Right cardiac atrium (tissue), 5 donors: ENCODE results near the gene CNTN1. TPM values are rescaled to one million over a fixed set of nuclear protein-coding genes. Genes with fewer than 3 reads are reported as not detected.

Experiments used
- ATAC-seq, 2 donors: fragments of 200-7000 bp; cut with Tn5 transposase; one replicate each; pipeline versions ENCODE4 v1.8.0 to v1.9.1; 2020; ENCODE audit warnings: moderate library complexity in 2 of 2, mild to moderate bottlenecking in 1 of 2
- DNase-seq, 3 donors: peaks; one replicate each; pipeline ENCODE4 v3.0.0-alpha.2; 2020
- H3K27ac ChIP-seq: one replicate; pipeline ENCODE4 v1.5.1; 2013; ENCODE audit warnings: mild to moderate bottlenecking, low read length, control low read depth, moderate library complexity
- H3K27me3 ChIP-seq: one replicate; pipeline ENCODE4 v1.6.1; 2013; ENCODE audit not compliant: control insufficient read depth, insufficient read depth
- H3K4me1 ChIP-seq: one replicate; pipeline ENCODE4 v1.6.1; 2013; ENCODE audit warnings: low read length; ENCODE audit not compliant: control insufficient read depth, insufficient read depth
- H3K4me3 ChIP-seq: one replicate; pipeline ENCODE4 v1.5.1; 2013; ENCODE audit warnings: low read length, control low read depth
- H3K9me3 ChIP-seq: one replicate; pipeline ENCODE4 v1.6.1; 2013; ENCODE audit warnings: low read length; ENCODE audit not compliant: control insufficient read depth
- WGBS: extraction: QIAGEN DNeasy Blood & Tissue Kit; methylation state at CpG from one replicate; pipeline ENCODE4 v1.1.7; 2013; 5-methylcytosine and 5-hydroxymethylcytosine counted together
- intact Hi-C, 4 donors: fragments of 100-400 bp; cut with DNase I; formaldehyde crosslinking; loops; one replicate each; pipeline versions ENCODE4 v1.11.0 to v1.14.0; 2022 to 2023
- polyA plus RNA-seq: library from polyadenylated mRNA; stranded (reverse); fragments of 200-250 nt; gene quantifications from one replicate; pipeline ENCODE4 v1.2.3, GENCODE V29; 2013
- total RNA-seq, 4 donors: library from RNA; stranded (reverse); fragmentation: NEBNext Ultra II Directional; extraction: Animal tissue kit (Norgen Biotek cat#: 25700); gene quantifications; one replicate each; pipeline ENCODE4 v1.2.1, GENCODE V29; 2021
- donor health status: healthy with polysubstance abuse.
- donor health status: DM: no; HTN: yes; CAD: no.
- donor health status: DM: no; HTN: no; CAD: no.
- donor health status: DM: no; HTN: yes; CAD: no; lungs with severe emphysema.
- donor health status: DM: yes; HTN: yes; CAD: no.

Gene CNTN1
- total and polyA plus RNA-seq, 5 donors = 0.40 to 0.94 (median 0.53) TPM

GRCh38 chr12:40970320-40970907 is 278.2 kb downstream of the CNTN1 start:
- WGBS = 75% methylated on average over 5 of the region's 5 CpGs
- intact Hi-C loops = no loop called here
- Histone ChIP-seq H3K9me3 (no peaks in the 10 kb centered on the region), H3K4me1 (no peaks in the 10 kb centered on the region), H3K27me3 (no peaks in the 10 kb centered on the region), H3K4me3 (no peak overlapping the region), H3K27ac (no peak overlapping the region)
- ATAC-seq = no peak
- no peak for DNase-seq

GRCh38 chr12:40971911-40972310 is 279.7 kb downstream of the CNTN1 start:
- 67% methylated on average over 2 of the region's 2 CpGs for WGBS

GRCh38 chr12:40976546-40976945 is 284.3 kb downstream of the CNTN1 start:
- no peaks in the 10 kb centered on the region for H3K4me1 ChIP-seq
- H3K27ac ChIP-seq = no peak overlapping the region
- H3K9me3 ChIP-seq = no peaks in the 10 kb centered on the region
- no peaks in the 10 kb centered on the region for H3K27me3 ChIP-seq
- 85% methylated on average over 4 of the region's 4 CpGs for WGBS
- ATAC-seq (no peak), DNase-seq (no peak)
- intact Hi-C loops = no loop called here
- no peak overlapping the region for H3K4me3 ChIP-seq

More at GRCh38 chr12:40971911-40972310, 279.7 kb downstream of the CNTN1 start:
- Histone ChIP-seq H3K9me3 (no peaks in the 10 kb centered on the region), H3K4me3 (no peak overlapping the region), H3K4me1 (no peaks in the 10 kb centered on the region), H3K27ac (no peak overlapping the region), H3K27me3 (no peaks in the 10 kb centered on the region)
- DNase-seq (no peak), ATAC-seq (no peak)
- intact Hi-C loops = no loop called here

GRCh38 chr12:40980427-40980961 is 288.3 kb downstream of the CNTN1 start:
- Histone ChIP-seq H3K4me1 (no peaks in the 10 kb centered on the region), H3K9me3 (no peaks in the 10 kb centered on the region), H3K4me3 (no peak overlapping the region), H3K27me3 (no peaks in the 10 kb centered on the region), H3K27ac (no peak overlapping the region)
- DNase-seq (no peak), ATAC-seq (no peak)
- intact Hi-C loops = no loop called here

GRCh38 chr12:40986001-40986400 is 293.8 kb downstream of the CNTN1 start:
- Histone ChIP-seq H3K4me3 (no peak overlapping the region), H3K27ac (no peak overlapping the region), H3K4me1 (no peaks in the 10 kb centered on the region), H3K9me3 (no peaks in the 10 kb centered on the region), H3K27me3 (no peaks in the 10 kb centered on the region)
- ATAC-seq (no peak), DNase-seq (no peak)
- intact Hi-C loops = no loop called here

GRCh38 chr12:40988355-40988754 is 296.1 kb downstream of the CNTN1 start:
- intact Hi-C loops = no loop called here
- 79% methylated on average over 1 of the region's 1 CpG for WGBS
- no peak overlapping the region for H3K27ac ChIP-seq

GRCh38 chr12:40988824-40989223 is 296.6 kb downstream of the CNTN1 start:
- intact Hi-C loops = no loop called here
- no peak for DNase-seq
- Histone ChIP-seq H3K4me3 (no peak overlapping the region), H3K27ac (no peak overlapping the region), H3K4me1 (no peaks in the 10 kb centered on the region), H3K27me3 (no peaks in the 10 kb centered on the region), H3K9me3 (no peaks in the 10 kb centered on the region)
- ATAC-seq = no peak
- 62% methylated on average over 2 of the region's 2 CpGs for WGBS

More at GRCh38 chr12:40988355-40988754, 296.1 kb downstream of the CNTN1 start:
- no peak overlapping the region for H3K4me3 ChIP-seq
- H3K27me3 ChIP-seq = no peaks in the 10 kb centered on the region
- ATAC-seq (no peak), DNase-seq (no peak)
- no peaks in the 10 kb centered on the region for H3K4me1 ChIP-seq
- H3K9me3 ChIP-seq = no peaks in the 10 kb centered on the region

GRCh38 chr12:40989785-40990184 is 297.5 kb downstream of the CNTN1 start:
- ATAC-seq = no peak
- H3K9me3 ChIP-seq = no peaks in the 10 kb centered on the region
- no peak for DNase-seq
- H3K4me1 ChIP-seq = no peaks in the 10 kb centered on the region
- intact Hi-C loops = no loop called here
- no peak overlapping the region for H3K27ac ChIP-seq
- no peak overlapping the region for H3K4me3 ChIP-seq
- WGBS = 75% methylated on average over 3 of the region's 3 CpGs
- no peaks in the 10 kb centered on the region for H3K27me3 ChIP-seq

- ATAC-seq (no peak), DNase-seq (no peak)
- WGBS = 78% methylated on average over 4 of the region's 4 CpGs
- intact Hi-C loops = no loop called here
- Histone ChIP-seq H3K4me1 (no peaks in the 10 kb centered on the region), H3K27me3 (no peaks in the 10 kb centered on the region), H3K4me3 (no peak overlapping the region), H3K9me3 (no peaks in the 10 kb centered on the region), H3K27ac (no peak overlapping the region)
Observed at GRCh38 chr12:40992158-40992557, 299.9 kb downstream of the CNTN1 start.

GRCh38 chr12:40992674-40993073 is 300.4 kb downstream of the CNTN1 start:
- no peak for ATAC-seq
- H3K4me3 ChIP-seq = no peak overlapping the region
- no peaks in the 10 kb centered on the region for H3K4me1 ChIP-seq
- 74% methylated on average over 1 of the region's 1 CpG for WGBS
- intact Hi-C loops = no loop called here
- no peaks in the 10 kb centered on the region for H3K9me3 ChIP-seq
- DNase-seq = no peak
- H3K27ac ChIP-seq = no peak overlapping the region
- H3K27me3 ChIP-seq = no peaks in the 10 kb centered on the region

- H3K4me1 ChIP-seq = no peaks in the 10 kb centered on the region
- DNase-seq (no peak), ATAC-seq (no peak)
Observed at GRCh38 chr12:40993158-40993557, 300.9 kb downstream of the CNTN1 start.

GRCh38 chr12:40996091-40996490 is 303.9 kb downstream of the CNTN1 start:
- ATAC-seq = no peak
- DNase-seq = no peak
- Histone ChIP-seq H3K4me3 (no peak overlapping the region), H3K9me3 (no peaks in the 10 kb centered on the region), H3K27ac (no peak overlapping the region), H3K4me1 (no peaks in the 10 kb centered on the region), H3K27me3 (no peaks in the 10 kb centered on the region)
- 82% methylated on average over 4 of the region's 4 CpGs for WGBS
- intact Hi-C loops = no loop called here

More at GRCh38 chr12:40993158-40993557, 300.9 kb downstream of the CNTN1 start:
- 91% methylated on average over 3 of the region's 3 CpGs for WGBS
- H3K27me3 ChIP-seq = no peaks in the 10 kb centered on the region
- intact Hi-C loops = no loop called here
- no peaks in the 10 kb centered on the region for H3K9me3 ChIP-seq
- no peak overlapping the region for H3K4me3 ChIP-seq
- H3K27ac ChIP-seq = no peak overlapping the region
